Measurements from ENCODE around the gene C1orf21. TPM values are rescaled to one million over a fixed set of nuclear protein-coding genes. Genes with fewer than 3 reads are reported as not detected.

Gene C1orf21
- total and polyA plus RNA-seq, 5 donors: 57.1 to 93.5 (median 73.4) TPM

GRCh38 chr1:184644771-184645170 is 257.9 kb downstream of the C1orf21 start:
- Histone ChIP-seq H3K27me3 (ENCODE audit: control insufficient read depth, insufficient read depth) (no peaks in the 10 kb centered on the region), H3K27ac (ENCODE audit: low read length) (no peak overlapping the region), H3K4me1 (ENCODE audit: control insufficient read depth, insufficient read depth, low read length) (peaks cover 7% of the 10 kb centered on the region), H3K4me3 (ENCODE audit: low read length) (no peak overlapping the region), H3K9me3 (ENCODE audit: control insufficient read depth, low read length) (no peaks in the 10 kb centered on the region)
- DNase-seq (no peak), ATAC-seq (no peak)
- intact Hi-C loops (cut with DNase I): no loop called here
- 97% methylated on average over 11 of the region's 11 CpGs for WGBS

- intact Hi-C loops (cut with DNase I): no loop called here
- Histone ChIP-seq H3K4me1 (ENCODE audit: control insufficient read depth, insufficient read depth, low read length) (peaks cover 3% of the 10 kb centered on the region), H3K27ac (ENCODE audit: low read length) (no peak overlapping the region), H3K4me3 (ENCODE audit: low read length) (no peak overlapping the region), H3K9me3 (ENCODE audit: control insufficient read depth, low read length) (no peaks in the 10 kb centered on the region), H3K27me3 (ENCODE audit: control insufficient read depth, insufficient read depth) (no peaks in the 10 kb centered on the region)
- 89% methylated on average over 3 of the region's 3 CpGs for WGBS
- DNase-seq (no peak), ATAC-seq (no peak)
Measured at GRCh38 chr1:184646178-184646701, 259.4 kb downstream of the C1orf21 start.

GRCh38 chr1:184646824-184647223 is 260.0 kb downstream of the C1orf21 start:
- Histone ChIP-seq H3K9me3 (ENCODE audit: control insufficient read depth, low read length) (no peaks in the 10 kb centered on the region), H3K4me3 (ENCODE audit: low read length) (no peak overlapping the region), H3K4me1 (ENCODE audit: control insufficient read depth, insufficient read depth, low read length) (peaks cover 3% of the 10 kb centered on the region), H3K27me3 (ENCODE audit: control insufficient read depth, insufficient read depth) (no peaks in the 10 kb centered on the region), H3K27ac (ENCODE audit: low read length) (no peak overlapping the region)
- intact Hi-C loops (cut with DNase I): no loop called here
- DNase-seq (peak in 1 of 3 donors; percentile 60), ATAC-seq (peak; percentile 65 to 69)
- WGBS: 76% methylated on average over 3 of the region's 3 CpGs

GRCh38 chr1:184647471-184647870 is 260.6 kb downstream of the C1orf21 start:
- ATAC-seq (peak in 1 of 2 donors; percentile 8), DNase-seq (no peak)
- Histone ChIP-seq H3K9me3 (ENCODE audit: control insufficient read depth, low read length) (no peaks in the 10 kb centered on the region), H3K4me1 (ENCODE audit: control insufficient read depth, insufficient read depth, low read length) (peaks cover 3% of the 10 kb centered on the region), H3K27ac (ENCODE audit: low read length) (no peak overlapping the region), H3K27me3 (ENCODE audit: control insufficient read depth, insufficient read depth) (no peaks in the 10 kb centered on the region), H3K4me3 (ENCODE audit: low read length) (no peak overlapping the region)
- WGBS: 84% methylated on average over 4 of the region's 4 CpGs
- intact Hi-C loops (cut with DNase I): no loop called here

GRCh38 chr1:184648160-184648855 is 261.5 kb downstream of the C1orf21 start:
- ATAC-seq (no peak), DNase-seq (no peak)
- H3K27ac ChIP-seq (ENCODE audit: low read length): no peak overlapping the region
- intact Hi-C loops (cut with DNase I): no loop called here
- H3K4me1 ChIP-seq (ENCODE audit: control insufficient read depth, insufficient read depth, low read length): peaks cover 3% of the 10 kb centered on the region
- H3K9me3 ChIP-seq (ENCODE audit: control insufficient read depth, low read length): no peaks in the 10 kb centered on the region
- H3K27me3 ChIP-seq (ENCODE audit: control insufficient read depth, insufficient read depth): no peaks in the 10 kb centered on the region
- H3K4me3 ChIP-seq (ENCODE audit: low read length): no peak overlapping the region
- WGBS: 88% methylated on average over 4 of the region's 4 CpGs

- Histone ChIP-seq H3K4me3 (ENCODE audit: low read length) (no peak overlapping the region), H3K27me3 (ENCODE audit: control insufficient read depth, insufficient read depth) (no peaks in the 10 kb centered on the region), H3K27ac (ENCODE audit: low read length) (peak overlapping the region; percentile 90), H3K9me3 (ENCODE audit: control insufficient read depth, low read length) (no peaks in the 10 kb centered on the region), H3K4me1 (ENCODE audit: control insufficient read depth, insufficient read depth, low read length) (peaks cover 3% of the 10 kb centered on the region)
- no peak for DNase-seq
- no peak for ATAC-seq
- intact Hi-C loops (cut with DNase I): no loop called here
- WGBS: 66% methylated on average over 6 of the region's 6 CpGs
Measured at GRCh38 chr1:184648856-184649201, 262.0 kb downstream of the C1orf21 start.

- Histone ChIP-seq H3K27ac (ENCODE audit: low read length) (peak overlapping the region; percentile 90), H3K4me1 (ENCODE audit: control insufficient read depth, insufficient read depth, low read length) (peaks cover 3% of the 10 kb centered on the region), H3K9me3 (ENCODE audit: control insufficient read depth, low read length) (no peaks in the 10 kb centered on the region), H3K4me3 (ENCODE audit: low read length) (no peak overlapping the region), H3K27me3 (ENCODE audit: control insufficient read depth, insufficient read depth) (no peaks in the 10 kb centered on the region)
- 56% methylated on average over 7 of the region's 7 CpGs for WGBS
- DNase-seq: no peak
- peak; percentile 81 to 82 for ATAC-seq
- intact Hi-C loops (cut with DNase I): no loop called here
Measured at GRCh38 chr1:184649451-184649888, 262.6 kb downstream of the C1orf21 start.

- intact Hi-C loops (cut with DNase I): no loop called here
- WGBS: 72% methylated on average over 5 of the region's 5 CpGs
- DNase-seq: no peak
- H3K4me3 ChIP-seq (ENCODE audit: low read length): no peak overlapping the region
- ATAC-seq: no peak
- peaks cover 3% of the 10 kb centered on the region for H3K4me1 ChIP-seq (ENCODE audit: control insufficient read depth, insufficient read depth, low read length)
- H3K27ac ChIP-seq (ENCODE audit: low read length): no peak overlapping the region
- H3K27me3 ChIP-seq (ENCODE audit: control insufficient read depth, insufficient read depth): no peaks in the 10 kb centered on the region
- H3K9me3 ChIP-seq (ENCODE audit: control insufficient read depth, low read length): no peaks in the 10 kb centered on the region
Measured at GRCh38 chr1:184650177-184650866, 263.5 kb downstream of the C1orf21 start.

GRCh38 chr1:184655185-184655584 is 268.4 kb downstream of the C1orf21 start:
- no peaks in the 10 kb centered on the region for H3K27me3 ChIP-seq (ENCODE audit: control insufficient read depth, insufficient read depth)

GRCh38 chr1:184656221-184656620 is 269.4 kb downstream of the C1orf21 start:
- Histone ChIP-seq H3K27ac (ENCODE audit: low read length) (no peak overlapping the region), H3K27me3 (ENCODE audit: control insufficient read depth, insufficient read depth) (no peaks in the 10 kb centered on the region), H3K4me1 (ENCODE audit: control insufficient read depth, insufficient read depth, low read length) (no peaks in the 10 kb centered on the region), H3K4me3 (ENCODE audit: low read length) (no peak overlapping the region), H3K9me3 (ENCODE audit: control insufficient read depth, low read length) (no peaks in the 10 kb centered on the region)
- ATAC-seq (no peak), DNase-seq (no peak)
- 88% methylated on average over 2 of the region's 2 CpGs for WGBS
- intact Hi-C loops (cut with DNase I): no loop called here

More at GRCh38 chr1:184655185-184655584, 268.4 kb downstream of the C1orf21 start:
- intact Hi-C loops (cut with DNase I): no loop called here
- Histone ChIP-seq H3K9me3 (ENCODE audit: control insufficient read depth, low read length) (no peaks in the 10 kb centered on the region), H3K27ac (ENCODE audit: low read length) (no peak overlapping the region), H3K4me1 (ENCODE audit: control insufficient read depth, insufficient read depth, low read length) (no peaks in the 10 kb centered on the region), H3K4me3 (ENCODE audit: low read length) (no peak overlapping the region)
- ATAC-seq (no peak), DNase-seq (no peak)

GRCh38 chr1:184658055-184658454 is 271.2 kb downstream of the C1orf21 start:
- H3K4me3 ChIP-seq (ENCODE audit: low read length): no peak overlapping the region
- DNase-seq (no peak), ATAC-seq (no peak)
- 94% methylated on average over 2 of the region's 2 CpGs for WGBS
- intact Hi-C loops (cut with DNase I): no loop called here
- no peaks in the 10 kb centered on the region for H3K9me3 ChIP-seq (ENCODE audit: control insufficient read depth, low read length)
- H3K27me3 ChIP-seq (ENCODE audit: control insufficient read depth, insufficient read depth): no peaks in the 10 kb centered on the region
- no peak overlapping the region for H3K27ac ChIP-seq (ENCODE audit: low read length)
- H3K4me1 ChIP-seq (ENCODE audit: control insufficient read depth, insufficient read depth, low read length): no peaks in the 10 kb centered on the region

Measured in right cardiac atrium (tissue), 5 donors.